ENCODE measurements around the gene MEIS2. TPM values are rescaled to one million over a fixed set of nuclear protein-coding genes. Genes with fewer than 3 reads are reported as not detected.

The MEIS2 gene
- total RNA-seq, 2 experiments from 2014 or later: not detected

DNA sequence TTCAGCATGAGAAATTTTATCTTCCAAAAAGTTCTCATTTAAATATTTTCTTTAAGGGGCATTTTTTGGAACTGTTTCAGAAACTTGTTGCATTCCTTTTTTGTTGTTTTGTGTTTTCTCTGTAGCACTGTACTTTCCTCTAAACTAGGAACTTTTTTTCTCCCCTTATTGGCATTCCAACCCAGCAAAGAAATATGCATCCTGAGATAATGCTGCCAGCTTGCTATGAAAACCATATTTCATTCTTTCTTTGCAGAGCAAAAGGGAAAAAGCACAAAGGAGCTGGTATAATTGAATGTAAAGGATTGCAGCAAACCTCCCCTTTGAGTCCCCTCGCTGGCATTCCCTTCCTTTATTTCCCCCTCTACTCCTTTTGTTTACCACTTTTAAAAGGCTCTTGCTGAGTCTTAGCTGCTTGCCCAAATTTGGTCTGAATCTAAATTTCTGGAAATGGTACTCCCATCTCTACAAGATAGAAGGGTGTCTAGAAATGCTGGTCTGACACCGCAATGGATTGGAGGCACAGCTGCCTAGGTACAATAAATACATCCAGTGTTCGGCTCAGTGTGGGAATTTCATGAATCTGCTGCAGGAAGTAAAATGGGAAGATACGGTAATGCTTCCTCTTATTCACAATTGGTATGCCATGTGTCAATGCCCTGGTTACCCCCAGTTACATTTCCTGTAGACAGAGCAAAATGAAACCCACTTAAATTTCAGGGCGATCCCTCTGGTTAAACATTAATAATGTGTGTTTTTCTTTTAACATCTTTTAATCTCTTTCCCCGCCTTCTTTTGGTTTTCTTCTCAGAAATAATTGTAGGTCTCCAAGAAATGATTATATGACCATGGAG, 156.6 kb downstream of the MEIS2 start:
- no peak overlapping the region for H3K27ac Mint-ChIP-seq
- TF ChIP-seq, protein P1, sequence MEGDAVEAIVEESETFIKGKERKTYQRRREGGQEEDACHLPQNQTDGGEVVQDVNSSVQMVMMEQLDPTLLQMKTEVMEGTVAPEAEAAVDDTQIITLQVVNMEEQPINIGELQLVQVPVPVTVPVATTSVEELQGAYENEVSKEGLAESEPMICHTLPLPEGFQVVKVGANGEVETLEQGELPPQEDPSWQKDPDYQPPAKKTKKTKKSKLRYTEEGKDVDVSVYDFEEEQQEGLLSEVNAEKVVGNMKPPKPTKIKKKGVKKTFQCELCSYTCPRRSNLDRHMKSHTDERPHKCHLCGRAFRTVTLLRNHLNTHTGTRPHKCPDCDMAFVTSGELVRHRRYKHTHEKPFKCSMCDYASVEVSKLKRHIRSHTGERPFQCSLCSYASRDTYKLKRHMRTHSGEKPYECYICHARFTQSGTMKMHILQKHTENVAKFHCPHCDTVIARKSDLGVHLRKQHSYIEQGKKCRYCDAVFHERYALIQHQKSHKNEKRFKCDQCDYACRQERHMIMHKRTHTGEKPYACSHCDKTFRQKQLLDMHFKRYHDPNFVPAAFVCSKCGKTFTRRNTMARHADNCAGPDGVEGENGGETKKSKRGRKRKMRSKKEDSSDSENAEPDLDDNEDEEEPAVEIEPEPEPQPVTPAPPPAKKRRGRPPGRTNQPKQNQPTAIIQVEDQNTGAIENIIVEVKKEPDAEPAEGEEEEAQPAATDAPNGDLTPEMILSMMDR (IDR thresholded peaks at IDR 0.05): no peak
- ATAC-seq (ENCODE audit: poor library complexity) (no peak), DNase-seq (no peak)
- peaks cover 0 to 4% of the 10 kb centered on the region in 2 experiments for H3K27me3 ChIP-seq (ENCODE audit: control insufficient read depth in 1 of 2, insufficient read depth in 2 of 2, low read length in 2 of 2)
- H3K9me3 Mint-ChIP-seq: no peaks in the 10 kb centered on the region
- H3K9me3 ChIP-seq (ENCODE audit: control insufficient read depth in 1 of 2, insufficient read depth in 1 of 2, low read length in 2 of 2): no peaks in the 10 kb centered on the region
- H3K36me3 ChIP-seq (ENCODE audit: insufficient read depth, low read length): no peaks in the 10 kb centered on the region
- H3K4me1 ChIP-seq (ENCODE audit: insufficient read depth, low read length): no peaks in the 10 kb centered on the region
- H3K27ac ChIP-seq (ENCODE audit: low read depth in 1 of 2, low read length in 2 of 2): no peak overlapping the region
- peaks cover 20% of the 10 kb centered on the region for H3K27me3 Mint-ChIP-seq
- H3K4me1 Mint-ChIP-seq (ENCODE audit: low read depth): no peaks in the 10 kb centered on the region
- ChIA-PET POLR2A (no interaction called here), CTCF (no interaction called here)
- no peak overlapping the region for H3K4me3 Mint-ChIP-seq
- H3K36me3 Mint-ChIP-seq (ENCODE audit: low read depth): no peaks in the 10 kb centered on the region
- H3K4me3 ChIP-seq (ENCODE audit: low read length): no peak overlapping the region
- intact Hi-C loops (cut with DNase I, micrococcal nuclease): no loop called here

DNA sequence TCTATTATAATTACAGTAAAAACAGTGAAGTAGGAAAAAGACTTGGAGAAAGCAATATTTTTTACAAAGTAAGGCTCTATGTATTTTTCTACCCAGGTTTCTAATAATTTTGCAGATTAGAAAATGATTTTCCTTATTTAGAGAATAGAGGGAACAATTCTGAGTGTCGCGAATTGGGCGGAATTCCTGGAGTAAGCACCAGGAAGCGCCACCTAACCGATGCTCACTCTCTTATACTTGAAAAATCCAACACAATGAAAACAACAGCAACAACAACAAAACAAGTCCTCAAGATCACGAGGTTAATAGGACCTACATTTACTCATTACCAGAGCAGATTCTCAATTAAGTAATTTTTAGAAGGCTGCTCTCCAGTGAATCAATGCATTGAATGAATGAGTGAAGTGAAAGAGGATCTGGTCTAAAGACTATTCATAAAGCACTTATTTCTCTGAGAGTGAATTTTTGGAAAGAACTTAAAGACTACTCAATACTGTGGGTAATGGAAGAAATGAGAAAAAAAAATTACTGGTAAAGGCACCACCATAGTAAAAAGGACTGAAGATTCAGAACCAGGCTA, 158.0 kb downstream of the MEIS2 start:
- Mint-ChIP-seq H3K4me3 (no peak overlapping the region), H3K27ac (no peak overlapping the region), H3K4me1 (ENCODE audit: low read depth) (no peaks in the 10 kb centered on the region), H3K36me3 (ENCODE audit: low read depth) (no peaks in the 10 kb centered on the region), H3K27me3 (peaks cover 25% of the 10 kb centered on the region), H3K9me3 (no peaks in the 10 kb centered on the region)
- TF ChIP-seq, protein P1 (IDR thresholded peaks at IDR 0.05): no peak
- H3K4me3 ChIP-seq (ENCODE audit: low read length): no peak overlapping the region
- intact Hi-C loops (cut with DNase I, micrococcal nuclease): no loop called here
- ChIA-PET POLR2A (no interaction called here), CTCF (no interaction called here)
- no peak for ATAC-seq (ENCODE audit: poor library complexity)
- H3K27ac ChIP-seq (ENCODE audit: low read depth in 1 of 2, low read length in 2 of 2): no peak overlapping the region
- no peaks in the 10 kb centered on the region for H3K9me3 ChIP-seq (ENCODE audit: control insufficient read depth in 1 of 2, insufficient read depth in 1 of 2, low read length in 2 of 2)
- H3K36me3 ChIP-seq (ENCODE audit: insufficient read depth, low read length): no peaks in the 10 kb centered on the region
- no peak for DNase-seq
- peaks cover 0 to 4% of the 10 kb centered on the region in 2 experiments for H3K27me3 ChIP-seq (ENCODE audit: control insufficient read depth in 1 of 2, insufficient read depth in 2 of 2, low read length in 2 of 2)
- no peaks in the 10 kb centered on the region for H3K4me1 ChIP-seq (ENCODE audit: insufficient read depth, low read length)

DNA sequence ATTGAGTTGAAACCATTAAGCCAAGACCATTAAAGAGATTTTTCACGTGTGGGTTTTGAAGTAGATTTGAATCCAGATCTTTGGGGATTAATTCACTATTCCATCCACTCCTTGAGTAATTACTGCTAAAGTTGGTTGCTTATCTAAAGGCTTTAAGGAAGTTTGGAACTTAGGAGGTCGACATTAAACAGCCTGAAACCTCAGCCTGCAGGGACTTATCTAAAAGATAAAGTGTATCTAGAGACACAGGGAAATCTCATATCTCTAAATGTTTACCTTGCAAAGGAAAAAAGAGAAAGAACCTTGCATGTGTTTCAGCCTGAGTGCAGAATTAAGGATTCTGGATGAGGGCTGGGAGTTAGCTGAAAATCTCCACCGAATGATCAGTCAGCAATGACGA, 158.6 kb downstream of the MEIS2 start:
- no peak for ATAC-seq (ENCODE audit: poor library complexity)
- Mint-ChIP-seq H3K4me3 (no peak overlapping the region), H3K27me3 (peaks cover 25% of the 10 kb centered on the region), H3K9me3 (no peaks in the 10 kb centered on the region), H3K27ac (no peak overlapping the region), H3K4me1 (ENCODE audit: low read depth) (no peaks in the 10 kb centered on the region), H3K36me3 (ENCODE audit: low read depth) (no peaks in the 10 kb centered on the region)
- intact Hi-C loops (cut with DNase I, micrococcal nuclease): no loop called here
- Histone ChIP-seq H3K27me3 (ENCODE audit: control insufficient read depth in 1 of 2, insufficient read depth in 2 of 2, low read length in 2 of 2) (peaks cover 0 to 4% of the 10 kb centered on the region in 2 experiments), H3K27ac (ENCODE audit: low read depth in 1 of 2, low read length in 2 of 2) (no peak overlapping the region), H3K36me3 (ENCODE audit: insufficient read depth, low read length) (no peaks in the 10 kb centered on the region), H3K4me1 (ENCODE audit: insufficient read depth, low read length) (no peaks in the 10 kb centered on the region), H3K4me3 (ENCODE audit: low read length) (no peak overlapping the region), H3K9me3 (ENCODE audit: control insufficient read depth in 1 of 2, insufficient read depth in 1 of 2, low read length in 2 of 2) (no peaks in the 10 kb centered on the region)
- TF ChIP-seq, protein P1 (IDR thresholded peaks at IDR 0.05): no peak
- POLR2A ChIA-PET: no interaction called here
- CTCF ChIA-PET: no interaction called here
- DNase-seq: no peak
